HG03575 (cell line): ENCODE measurements around the gene NES.

Source experiments
- ATAC-seq: cut with Tn5 transposase; IDR thresholded peaks from one replicate; pipeline ENCODE4 v1.9.1; 2021; ENCODE audit not compliant: unreplicated experiment, insufficient number of reproducible peaks, low FRiP score; ENCODE audit errors: extremely low read depth

Gene NES

GRCh38 chr1:156654700-156655099, 22.5 kb downstream of the NES start:
- ATAC-seq: no peak

GRCh38 chr1:156652992-156653355, 24.2 kb downstream of the NES start:
- ATAC-seq: no peak

- ATAC-seq: no peak
Measured at GRCh38 chr1:156652131-156652991, 24.8 kb downstream of the NES start.

- ATAC-seq: no peak
Measured at GRCh38 chr1:156648951-156649350, 28.3 kb downstream of the NES start.

GRCh38 chr1:156648496-156648895, 28.7 kb downstream of the NES start:
- no peak for ATAC-seq

- ATAC-seq: no peak
Measured at GRCh38 chr1:156647351-156647750, 29.9 kb downstream of the NES start.

- ATAC-seq: no peak
Measured at GRCh38 chr1:156646738-156647211, 30.4 kb downstream of the NES start.

- ATAC-seq: no peak
Measured at GRCh38 chr1:156645666-156646065, 31.5 kb downstream of the NES start.

- no peak for ATAC-seq
Measured at GRCh38 chr1:156645056-156645455, 32.2 kb downstream of the NES start.

GRCh38 chr1:156644640-156645039, 32.6 kb downstream of the NES start:
- no peak for ATAC-seq

GRCh38 chr1:156644146-156644545, 33.1 kb downstream of the NES start:
- no peak for ATAC-seq

- no peak for ATAC-seq
Measured at GRCh38 chr1:156643778-156644092, 33.5 kb downstream of the NES start.

GRCh38 chr1:156643049-156643777, 34.0 kb downstream of the NES start:
- ATAC-seq: no peak

GRCh38 chr1:156642265-156643048, 34.8 kb downstream of the NES start:
- ATAC-seq: no peak

- ATAC-seq: no peak
Measured at GRCh38 chr1:156641761-156642264, 35.4 kb downstream of the NES start, which contains the start of gene BCAN. TSS of gene BCAN (plus strand) at chr1:156642117. CDS start at chr1:156646055, 3,938 bp downstream.

- no peak for ATAC-seq
Measured at GRCh38 chr1:156640842-156641706, 36.1 kb downstream of the NES start.

- ATAC-seq: no peak
Measured at GRCh38 chr1:156639601-156640101, 37.6 kb downstream of the NES start.
